Vagina (tissue), 2 donors: ENCODE data around the gene BEGAIN. TPM values are rescaled to one million over a fixed set of nuclear protein-coding genes. Genes with fewer than 3 reads are reported as not detected.

Experiments
- DNase-seq, 2 donors: peaks; one replicate each; pipeline ENCODE4 v3.0.0-alpha.2; 2017; ENCODE audit errors: extremely low spot score in 2 of 2
- H3K27ac ChIP-seq: fragments of 200-600 bp; sonication (generic); one replicate; pipeline ENCODE4 v1.5.1; 2019
- H3K27me3 ChIP-seq: fragments of 200-600 bp; sonication (generic); one replicate; pipeline ENCODE4 v1.5.1; 2019
- H3K36me3 ChIP-seq, 2 donors: fragments of 200-600 bp; sonication (generic); one replicate each; pipeline ENCODE4 v1.5.1; 2017 to 2019
- H3K4me1 ChIP-seq: fragments of 200-600 bp; sonication (generic); one replicate; pipeline ENCODE4 v1.5.1; 2019
- H3K4me3 ChIP-seq, 2 donors: fragments of 200-600 bp; sonication (generic); 1 replicate in 1 of 2; 2 replicates in 1 of 2; pipeline ENCODE4 v1.5.1; 2016 to 2019
- H3K9me3 ChIP-seq: fragments of 200-600 bp; sonication (generic); one replicate; pipeline ENCODE4 v1.5.1; 2019
- CTCF ChIP-seq, 3 experiments: fragments of 450-650 bp in 2 of 3; fragments of 200-600 bp in 1 of 3; sonication (generic) in 1 of 3; IDR thresholded peaks; one replicate each; pipeline ENCODE4 v1.5.1; 2017 to 2019; ENCODE audit warnings: antibody characterized with exemption in 3 of 3, mild to moderate bottlenecking in 2 of 3, moderate library complexity in 2 of 3
- POLR2A ChIP-seq, 2 donors: fragments of 450-650 bp; IDR thresholded peaks; one replicate each; pipeline ENCODE4 v1.6.1; 2017; ENCODE audit warnings: antibody characterized with exemption in 2 of 2, mild to moderate bottlenecking in 2 of 2, moderate library complexity in 2 of 2
- POLR2AphosphoS5 ChIP-seq, 2 donors: sonication (generic); formaldehyde crosslinking; IDR thresholded peaks; one replicate each; pipeline ENCODE4 v1.9.0; 2017; ENCODE audit warnings: antibody characterized with exemption in 2 of 2, mild to moderate bottlenecking in 2 of 2, low read depth in 1 of 2; ENCODE audit not compliant: insufficient read depth in 1 of 2
- intact Hi-C: fragments of 100-400 bp; cut with DNase I; formaldehyde crosslinking; loops from one replicate; pipeline ENCODE4 v1.15.1; 2023
- total RNA-seq: library from RNA; depleted of rRNA; stranded (reverse); fragments of >200 nt; gene quantifications from one replicate; pipeline ENCODE4 v1.2.3, GENCODE V29; 2016

BEGAIN gene
- total RNA-seq, 1 donor from 2014 or later, result 3.4 TPM

GRCh38 chr14:100549834-100550625 lies 37.2 kb downstream of the BEGAIN start:
- H3K4me3 ChIP-seq, result no peak overlapping the region
- H3K36me3 ChIP-seq, result no peaks in the 10 kb centered on the region
- no peak for DNase-seq
- TF ChIP-seq POLR2A (IDR thresholded peaks at IDR 0.05), result no peak
- TF ChIP-seq POLR2AphosphoS5 (IDR thresholded peaks at IDR 0.05; ENCODE audit: insufficient read depth in 1 of 2, low read depth in 1 of 2), result no peak
- TF ChIP-seq CTCF (IDR thresholded peaks at IDR 0.05), result no peak
- intact Hi-C loops, result no loop called here
- H3K27me3 ChIP-seq, result no peaks in the 10 kb centered on the region
- no peak overlapping the region for H3K27ac ChIP-seq
- peaks cover 10% of the 10 kb centered on the region for H3K4me1 ChIP-seq
- no peaks in the 10 kb centered on the region for H3K9me3 ChIP-seq

- Histone ChIP-seq H3K4me1 (peaks cover 7% of the 10 kb centered on the region), H3K27me3 (no peaks in the 10 kb centered on the region), H3K9me3 (no peaks in the 10 kb centered on the region), H3K36me3 (no peaks in the 10 kb centered on the region), H3K4me3 (no peak overlapping the region), H3K27ac (no peak overlapping the region)
- no peak for TF ChIP-seq POLR2A (IDR thresholded peaks at IDR 0.05)
- TF ChIP-seq POLR2AphosphoS5 (IDR thresholded peaks at IDR 0.05; ENCODE audit: insufficient read depth in 1 of 2, low read depth in 1 of 2), result no peak
- no peak for TF ChIP-seq CTCF (IDR thresholded peaks at IDR 0.05)
- no peak for DNase-seq
- intact Hi-C loops, result no loop called here
Measured at GRCh38 chr14:100548939-100549338, 38.3 kb downstream of the BEGAIN start.

GRCh38 chr14:100548295-100548655 lies 38.9 kb downstream of the BEGAIN start:
- Histone ChIP-seq H3K4me1 (peaks cover 4% of the 10 kb centered on the region), H3K36me3 (no peaks in the 10 kb centered on the region), H3K9me3 (no peaks in the 10 kb centered on the region), H3K27ac (no peak overlapping the region), H3K4me3 (peak overlapping the region in 1 of 2 donors; percentile 7), H3K27me3 (no peaks in the 10 kb centered on the region)
- DNase-seq, result no peak
- intact Hi-C loops, result no loop called here
- TF ChIP-seq POLR2AphosphoS5 (IDR thresholded peaks at IDR 0.05; ENCODE audit: insufficient read depth in 1 of 2, low read depth in 1 of 2) (no peak), POLR2A (IDR thresholded peaks at IDR 0.05) (no peak), CTCF (IDR thresholded peaks at IDR 0.05) (no peak)

GRCh38 chr14:100547633-100548294 lies 39.5 kb downstream of the BEGAIN start:
- Histone ChIP-seq H3K27ac (no peak overlapping the region), H3K36me3 (no peaks in the 10 kb centered on the region), H3K4me3 (peak overlapping the region in 1 of 2 donors; percentile 7), H3K4me1 (peaks cover 4% of the 10 kb centered on the region), H3K27me3 (no peaks in the 10 kb centered on the region), H3K9me3 (no peaks in the 10 kb centered on the region)
- TF ChIP-seq CTCF (IDR thresholded peaks at IDR 0.05) (no peak), POLR2AphosphoS5 (IDR thresholded peaks at IDR 0.05; ENCODE audit: insufficient read depth in 1 of 2, low read depth in 1 of 2) (peak in 1 of 2 donors; percentile 53), POLR2A (IDR thresholded peaks at IDR 0.05) (no peak)
- DNase-seq, result no peak
- intact Hi-C loops, result no loop called here

GRCh38 chr14:100546051-100546443 lies 41.2 kb downstream of the BEGAIN start:
- Histone ChIP-seq H3K36me3 (no peaks in the 10 kb centered on the region), H3K27ac (no peak overlapping the region), H3K4me3 (peak overlapping the region; percentile 21 to 25), H3K27me3 (no peaks in the 10 kb centered on the region), H3K4me1 (peaks cover 4% of the 10 kb centered on the region), H3K9me3 (no peaks in the 10 kb centered on the region)
- intact Hi-C loops, result no loop called here
- no peak for DNase-seq
- TF ChIP-seq POLR2AphosphoS5 (IDR thresholded peaks at IDR 0.05; ENCODE audit: insufficient read depth in 1 of 2, low read depth in 1 of 2) (peak in 1 of 2 donors; percentile 42), CTCF (IDR thresholded peaks at IDR 0.05) (no peak), POLR2A (IDR thresholded peaks at IDR 0.05) (peak in 1 of 2 donors; percentile 6)
